GM19240 (cell line): ENCODE measurements around the gene SLC25A46.
A peak's percentile ranks its signal among the peaks of the same experiment; 100 is the strongest.
"Not testable (repeated sequence)": the region's sequence is repeated elsewhere in the genome, so short reads cannot be mapped to it uniquely, and the experiment has no call there.

Experiments
- DNase-seq: peaks from one replicate; pipeline ENCODE4 v3.0.0; 2011; ENCODE audit warnings: low spot score; ENCODE audit not compliant: insufficient read length

SLC25A46 gene

DNA sequence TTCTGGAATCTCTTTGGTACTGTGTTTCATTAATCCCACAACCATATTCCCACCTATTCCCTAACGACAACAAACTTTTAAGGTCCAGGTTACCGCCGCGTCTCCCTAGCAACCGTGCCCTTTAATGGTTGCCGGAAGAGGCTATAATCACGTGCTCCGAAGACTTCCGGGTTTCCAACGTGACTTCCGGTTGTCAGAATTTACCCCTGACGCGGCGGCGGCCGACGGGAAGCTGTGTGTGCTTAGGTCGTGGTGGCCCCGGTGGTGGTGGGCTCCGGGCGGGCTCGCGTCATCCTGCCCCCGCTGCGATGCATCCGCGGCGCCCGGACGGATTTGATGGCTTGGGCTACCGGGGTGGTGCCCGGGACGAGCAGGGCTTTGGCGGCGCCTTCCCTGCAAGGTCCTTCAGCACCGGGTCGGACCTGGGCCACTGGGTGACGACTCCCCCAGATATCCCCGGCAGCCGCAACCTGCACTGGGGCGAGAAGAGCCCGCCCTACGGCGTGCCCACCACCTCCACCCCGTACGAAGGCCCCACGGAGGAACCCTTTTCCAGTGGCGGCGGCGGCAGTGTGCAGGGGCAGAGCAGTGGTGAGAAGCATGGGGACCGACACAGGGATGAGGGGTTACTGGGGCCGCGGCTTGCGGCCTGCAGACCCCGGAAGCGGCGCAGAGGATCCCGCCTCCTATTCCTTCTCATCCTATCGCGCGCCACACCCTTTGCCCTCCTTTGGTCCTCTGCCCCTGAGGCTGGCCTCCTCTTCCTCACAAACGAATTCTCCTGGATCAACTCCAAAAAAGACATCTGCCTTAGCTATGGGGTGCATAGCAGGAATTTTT lies at the start of gene SLC25A46:
SLC25A46 (plus strand) TSS at position 196 of the 840 bp plus-strand sequence; CDS start at position 309, 113 bp downstream.
- peak; percentile 48 for DNase-seq

DNA sequence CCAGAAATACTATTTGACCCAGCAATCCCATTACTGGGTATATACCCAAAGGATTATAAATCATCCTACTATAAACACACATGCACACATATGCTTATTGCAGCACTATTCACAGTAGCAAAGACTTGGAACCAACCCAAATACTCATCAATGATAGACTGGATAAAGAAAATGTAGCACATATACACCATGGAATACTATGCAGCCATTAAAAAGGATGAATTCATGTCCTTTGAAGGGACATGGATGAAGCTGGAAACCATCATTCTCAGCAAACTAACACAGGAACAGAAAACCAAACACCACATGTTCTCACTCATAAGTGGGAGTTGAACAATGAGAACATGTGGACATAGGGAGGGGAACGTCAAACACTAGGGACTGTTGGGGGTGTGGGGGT lies 48.2 kb upstream of the SLC25A46 start:
- DNase-seq: not testable (repeated sequence)

DNA sequence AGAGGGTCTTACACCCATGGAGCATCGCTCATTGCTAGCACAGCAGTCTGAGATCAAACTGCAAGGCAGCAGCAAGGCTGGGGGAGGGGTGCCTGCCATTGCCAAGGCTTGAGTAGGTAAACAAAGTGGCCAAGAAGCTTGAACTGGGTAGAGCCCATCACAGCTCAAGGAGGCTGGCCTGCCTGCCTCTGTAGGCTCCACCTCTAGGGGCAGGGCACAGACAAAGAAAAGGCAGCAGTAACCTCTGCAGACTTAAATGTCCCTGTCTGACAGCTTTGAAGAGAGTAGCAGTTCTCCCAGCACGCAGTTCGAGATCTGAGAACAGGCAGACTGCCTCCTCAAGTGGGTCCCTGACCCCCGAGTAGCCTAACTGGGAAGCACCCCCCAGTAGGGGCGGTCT lies 46.1 kb upstream of the SLC25A46 start:
- not testable (repeated sequence) for DNase-seq

DNA sequence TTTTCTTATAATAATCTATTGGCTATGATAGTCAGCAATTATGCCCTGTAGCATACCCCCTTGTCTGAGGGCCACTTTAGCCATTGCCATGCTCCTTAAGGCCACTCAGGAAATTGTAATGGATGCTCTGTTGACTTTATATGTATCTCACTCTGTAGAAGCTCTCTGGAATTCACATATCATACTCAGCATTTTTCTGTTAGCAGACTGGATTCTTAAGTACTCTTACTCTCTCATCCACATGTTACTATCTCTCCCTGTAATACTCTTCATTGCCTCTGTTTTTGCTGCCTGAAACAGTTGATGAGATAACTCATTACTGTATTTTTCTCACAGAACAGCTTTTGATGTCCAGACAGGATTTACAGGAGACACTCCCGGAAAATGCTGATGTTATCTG lies 36.5 kb upstream of the SLC25A46 start:
- DNase-seq: no peak

DNA sequence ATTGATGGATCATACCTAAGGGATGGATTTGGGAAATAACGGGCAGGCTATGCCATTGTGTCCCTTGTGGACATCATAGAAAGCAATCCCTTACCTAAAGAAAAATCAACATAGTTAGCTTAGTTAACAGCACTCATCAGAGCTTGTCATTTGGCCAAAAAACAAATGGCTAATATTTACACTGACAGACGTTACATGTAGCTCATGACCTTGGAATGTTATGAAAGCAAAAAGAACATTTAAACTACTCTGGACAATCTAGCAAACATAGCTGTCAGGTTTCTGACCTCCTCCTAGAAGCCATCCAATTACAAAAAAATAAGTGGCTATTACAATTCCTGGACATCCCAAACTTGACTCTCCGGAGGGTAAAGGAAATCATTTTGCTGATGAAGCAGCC lies 36.1 kb upstream of the SLC25A46 start:
- no peak for DNase-seq

DNA sequence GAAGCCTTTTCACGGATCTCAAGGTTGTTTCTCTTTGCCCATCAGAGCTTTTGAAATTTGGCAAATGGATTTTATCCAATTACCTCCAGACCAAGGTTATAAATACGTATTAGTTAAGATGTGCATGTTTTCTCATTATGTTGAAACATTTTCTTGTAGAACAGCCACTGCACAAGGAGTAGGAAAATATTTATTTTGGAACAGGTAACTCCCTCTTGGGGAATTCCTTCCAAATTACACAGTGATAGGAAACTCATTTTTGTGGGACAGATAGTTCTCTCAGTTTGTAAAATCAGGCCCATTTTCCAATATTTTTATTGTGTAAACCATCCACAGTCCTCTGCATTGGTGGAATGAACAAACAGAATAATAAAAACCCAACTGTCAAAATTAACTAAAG lies 35.3 kb upstream of the SLC25A46 start:
- DNase-seq: no peak

DNA sequence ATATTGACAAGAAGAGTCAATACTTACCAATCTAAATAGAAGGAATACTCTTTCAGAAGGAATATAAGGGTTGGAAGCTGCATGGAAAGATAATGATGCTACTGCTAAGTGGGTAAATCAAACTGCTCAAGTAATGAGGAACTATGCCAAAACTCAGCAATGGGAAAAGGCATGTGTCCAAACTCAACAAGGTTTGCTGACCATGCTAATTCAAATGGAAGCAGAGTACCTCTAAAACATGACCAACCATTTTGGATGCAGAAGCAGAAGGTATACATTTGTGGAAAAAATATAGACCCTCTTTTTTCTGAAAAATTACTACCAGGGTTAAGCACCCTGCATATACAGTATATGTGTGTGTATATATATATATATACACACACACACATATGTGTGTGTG lies 33.5 kb upstream of the SLC25A46 start:
- no peak for DNase-seq

DNA sequence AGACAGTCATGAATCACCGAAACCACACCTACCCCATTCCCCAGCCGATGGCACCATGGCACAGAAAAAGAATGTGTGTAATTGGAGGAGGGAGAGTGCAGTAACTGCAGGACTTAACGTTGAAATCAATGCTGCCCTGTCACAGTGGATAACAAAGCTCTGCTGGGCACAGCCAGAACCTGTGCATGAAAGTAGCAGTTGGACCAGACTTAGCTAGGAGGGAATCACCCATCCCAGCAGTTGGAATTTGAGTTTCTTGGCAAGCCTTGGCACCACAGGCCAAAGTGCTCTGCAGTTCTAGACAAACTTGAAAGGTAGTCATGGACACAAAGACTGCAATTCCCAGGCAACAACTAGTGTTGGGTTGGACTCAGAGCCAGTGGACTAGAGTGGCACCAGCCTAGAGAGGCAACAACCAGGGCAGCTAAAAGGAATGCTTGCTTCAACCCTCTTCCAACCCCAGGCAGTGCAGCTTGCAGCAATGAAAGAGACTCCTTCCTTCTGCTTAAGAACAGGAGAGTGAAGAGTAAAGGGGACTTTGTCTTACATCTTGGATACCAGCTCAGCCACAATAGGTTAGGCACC lies 31.5 kb upstream of the SLC25A46 start:
- DNase-seq: no peak

DNA sequence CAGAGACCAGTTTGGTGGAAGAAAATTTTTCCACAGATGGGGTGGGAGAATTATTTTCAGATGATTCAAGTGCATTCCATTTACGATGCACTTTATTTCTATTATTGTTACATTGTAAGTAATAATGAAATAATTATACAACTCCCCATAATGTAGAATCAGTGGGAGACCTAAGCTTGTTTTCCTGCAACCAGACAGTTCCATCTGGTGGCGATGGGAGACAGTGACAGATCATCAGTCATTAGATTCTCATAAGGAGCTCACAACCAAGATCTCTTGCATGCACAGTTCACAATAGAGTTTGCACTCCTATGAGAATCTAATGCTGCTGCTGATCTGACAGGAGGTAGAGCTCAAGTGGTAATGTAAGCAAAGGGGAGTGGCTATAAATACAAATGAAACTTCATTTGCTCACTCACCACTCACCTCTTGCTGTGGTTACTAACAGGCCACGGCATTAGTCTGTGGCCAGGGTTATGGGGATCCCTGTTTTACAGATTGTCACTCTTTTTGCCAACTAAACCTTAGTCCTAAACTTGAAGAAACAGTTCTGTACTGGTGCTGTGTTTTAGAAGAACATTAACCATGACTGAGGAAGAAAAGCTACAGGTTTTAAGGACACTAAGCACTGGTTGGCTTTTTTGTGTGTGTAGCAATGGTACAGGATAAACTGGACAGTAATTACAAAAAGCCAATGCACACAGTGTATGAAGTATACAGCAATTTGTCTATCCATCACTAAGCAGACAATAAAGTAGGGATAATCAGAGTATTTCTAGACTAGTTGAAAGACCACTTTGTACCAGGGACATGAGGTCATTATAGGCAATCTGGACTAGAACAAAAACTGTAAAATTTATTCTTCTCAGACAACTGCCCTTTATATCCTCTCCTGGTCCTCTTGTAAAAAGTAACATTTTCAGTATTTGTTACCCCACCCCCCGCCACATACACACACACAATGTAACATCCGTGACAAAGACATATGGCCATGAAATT lies 22.3 kb upstream of the SLC25A46 start:
- DNase-seq: no peak

DNA sequence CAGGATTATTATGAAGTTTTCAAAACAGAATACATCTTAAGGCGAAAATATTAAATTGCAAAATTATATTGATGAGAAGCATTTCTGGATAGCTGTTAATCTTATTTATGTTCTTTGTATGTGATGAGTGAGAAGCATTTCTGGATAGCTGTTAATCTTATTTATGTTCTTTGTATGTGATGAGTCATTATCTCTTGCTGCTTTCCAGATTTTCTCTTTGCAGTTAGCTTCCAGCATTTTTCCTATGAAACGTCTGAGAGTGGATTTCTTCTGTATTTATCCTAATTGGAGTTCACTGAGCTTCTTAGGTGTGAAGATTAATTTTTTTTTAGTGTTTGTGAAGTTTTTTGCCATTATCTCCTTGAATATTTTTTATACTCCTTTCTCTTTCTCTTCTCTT lies 20.5 kb upstream of the SLC25A46 start:
- no peak for DNase-seq

DNA sequence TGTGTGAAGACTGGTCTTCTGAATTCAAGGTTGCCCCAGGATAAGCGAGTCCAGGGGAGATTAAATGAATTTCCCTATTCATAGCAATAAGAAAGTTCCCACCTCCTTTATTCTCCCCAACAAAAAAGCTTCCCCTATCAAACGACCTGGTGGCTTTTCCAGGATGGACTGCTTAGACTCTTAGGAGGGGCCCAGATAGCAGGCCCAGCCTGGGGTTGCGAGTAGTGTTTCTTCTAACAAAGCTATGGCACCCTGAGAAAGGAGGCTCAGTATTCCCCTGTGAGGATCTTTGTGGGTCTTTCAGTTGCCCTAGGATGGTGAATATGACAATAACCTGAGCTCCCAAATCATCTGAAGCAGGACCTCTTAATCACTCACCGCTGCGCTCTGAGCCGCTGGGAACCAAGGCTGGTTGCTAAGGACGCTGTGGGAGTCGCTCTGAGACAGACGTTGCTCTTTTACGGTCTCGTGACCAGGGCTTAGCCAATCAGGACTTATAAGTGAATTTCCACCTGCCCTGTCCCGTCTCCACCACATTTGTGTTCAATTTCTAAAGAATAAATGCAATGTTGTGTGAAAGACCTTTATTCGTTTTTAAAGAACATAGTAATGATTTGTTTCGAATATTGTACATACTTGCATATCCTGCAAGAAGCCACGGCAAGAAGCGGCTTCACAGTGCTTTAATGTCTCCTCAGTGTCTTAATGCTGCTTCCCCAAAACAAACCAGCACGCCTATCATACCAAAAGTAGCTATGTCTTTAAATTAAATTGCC lies 12.4 kb upstream of the SLC25A46 start, which contains the start of gene TMEM232:
TMEM232 (minus strand) TSS at position 423 of the 776 bp plus-strand sequence. CDS start 59,319 bp downstream, outside the sequence.
- peak; percentile 41 for DNase-seq

DNA sequence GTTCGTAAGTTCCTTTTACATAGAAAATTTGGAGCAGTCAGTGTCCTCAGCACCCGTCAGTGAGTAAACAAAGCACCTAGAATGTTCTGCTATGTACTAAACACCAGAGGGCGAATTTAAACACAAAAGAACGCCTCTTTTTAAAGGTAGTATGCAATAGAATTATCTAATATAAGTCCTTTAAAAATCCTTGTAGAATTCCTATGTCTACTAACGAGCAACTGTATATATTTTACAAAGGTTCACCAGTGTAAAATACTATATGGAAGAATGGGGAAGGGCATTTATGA lies 11.8 kb upstream of the SLC25A46 start:
- DNase-seq: no peak

DNA sequence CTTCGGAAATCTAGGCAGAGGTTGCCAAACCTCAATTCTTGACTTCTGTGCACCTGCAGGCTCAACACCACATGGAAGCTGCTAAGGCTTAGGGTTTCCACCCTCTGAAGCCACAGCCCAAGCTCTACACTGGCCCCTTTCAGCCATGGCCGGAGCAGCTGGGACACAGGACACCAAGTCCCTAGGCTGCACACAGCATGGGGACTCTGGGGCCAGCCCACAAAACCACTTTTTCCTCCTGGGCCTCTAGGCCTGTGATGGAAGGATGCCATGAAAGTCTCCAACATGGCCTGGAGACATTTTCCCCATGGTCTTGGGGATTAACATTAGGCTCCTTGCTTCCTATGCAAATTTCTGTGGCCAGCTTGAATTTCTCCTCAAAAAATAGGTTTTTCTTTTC lies 7.3 kb upstream of the SLC25A46 start:
- not testable (repeated sequence) for DNase-seq

DNA sequence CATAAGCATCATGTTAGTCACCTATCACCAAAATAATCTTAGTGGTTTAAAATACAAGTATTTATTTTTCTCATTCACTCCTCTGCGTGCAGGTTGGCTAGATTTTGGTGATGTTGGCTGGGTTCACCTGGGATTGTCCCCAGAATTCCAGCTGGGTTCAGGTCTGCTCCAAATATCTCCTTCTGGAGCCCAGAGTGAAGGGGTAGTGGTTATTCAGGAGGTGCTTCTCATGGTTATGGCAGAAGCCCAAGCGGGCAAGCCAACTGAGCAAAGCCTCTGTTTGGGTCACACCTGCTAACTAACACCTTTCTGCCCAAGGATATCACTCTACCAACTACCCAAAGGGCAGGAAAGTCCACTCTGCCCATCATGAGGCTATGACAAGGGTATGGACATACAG lies 4.7 kb upstream of the SLC25A46 start:
- no peak for DNase-seq

DNA sequence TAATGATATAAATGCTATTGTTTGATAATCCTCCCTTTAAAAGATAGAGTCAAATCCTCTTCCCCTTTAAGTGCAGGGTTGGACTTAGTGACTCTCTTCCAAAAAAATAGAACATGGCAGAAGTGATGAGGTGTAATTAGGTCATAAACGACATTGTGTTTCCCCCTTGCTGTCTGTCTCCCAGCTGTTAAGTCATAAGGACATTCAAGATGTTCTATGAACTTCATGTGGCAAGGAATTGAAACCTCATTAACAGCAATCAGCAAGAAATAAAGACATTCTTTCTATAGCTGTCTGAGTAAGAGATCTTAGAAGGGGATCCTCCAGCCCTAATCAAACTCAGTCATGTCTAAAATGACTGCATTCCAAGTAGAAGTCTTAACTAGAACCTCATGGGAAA lies 3.3 kb upstream of the SLC25A46 start:
- DNase-seq: no peak

DNA sequence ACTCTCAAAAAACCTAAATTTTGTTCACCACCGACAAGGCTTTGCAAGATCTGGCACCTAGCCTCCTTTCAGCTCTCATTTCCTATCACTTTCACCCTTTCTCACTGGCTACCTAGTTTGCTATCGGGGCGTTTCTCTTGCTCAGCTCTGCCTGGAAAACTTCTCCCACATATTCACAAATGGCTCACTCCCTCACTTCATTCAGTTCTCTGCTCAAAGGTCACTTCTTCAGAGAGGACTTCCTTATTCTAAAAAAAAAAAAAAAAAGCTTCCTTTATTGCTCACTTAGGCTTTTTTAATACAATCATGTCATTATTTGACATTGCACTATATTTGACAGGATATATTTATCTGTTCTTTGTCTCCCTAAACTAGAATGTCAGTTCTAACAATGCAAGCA lies 2.1 kb upstream of the SLC25A46 start:
- no peak for DNase-seq

DNA sequence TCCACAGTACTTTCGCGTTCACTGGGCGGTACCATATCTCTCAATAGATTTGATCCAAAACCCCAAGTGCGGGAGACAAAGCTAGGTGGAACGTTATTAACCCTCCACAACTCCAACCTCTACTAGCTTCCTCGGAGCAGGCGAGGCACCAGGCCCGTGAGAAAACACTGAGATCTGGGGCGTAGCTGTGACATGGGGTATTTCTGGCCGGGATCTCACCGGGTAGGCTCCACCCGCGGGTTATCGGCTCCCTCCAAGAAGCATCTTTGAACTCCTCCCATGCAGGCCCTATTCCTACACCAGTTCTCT lies 350 bp upstream of the SLC25A46 start:
- DNase-seq: peak; percentile 29

DNA sequence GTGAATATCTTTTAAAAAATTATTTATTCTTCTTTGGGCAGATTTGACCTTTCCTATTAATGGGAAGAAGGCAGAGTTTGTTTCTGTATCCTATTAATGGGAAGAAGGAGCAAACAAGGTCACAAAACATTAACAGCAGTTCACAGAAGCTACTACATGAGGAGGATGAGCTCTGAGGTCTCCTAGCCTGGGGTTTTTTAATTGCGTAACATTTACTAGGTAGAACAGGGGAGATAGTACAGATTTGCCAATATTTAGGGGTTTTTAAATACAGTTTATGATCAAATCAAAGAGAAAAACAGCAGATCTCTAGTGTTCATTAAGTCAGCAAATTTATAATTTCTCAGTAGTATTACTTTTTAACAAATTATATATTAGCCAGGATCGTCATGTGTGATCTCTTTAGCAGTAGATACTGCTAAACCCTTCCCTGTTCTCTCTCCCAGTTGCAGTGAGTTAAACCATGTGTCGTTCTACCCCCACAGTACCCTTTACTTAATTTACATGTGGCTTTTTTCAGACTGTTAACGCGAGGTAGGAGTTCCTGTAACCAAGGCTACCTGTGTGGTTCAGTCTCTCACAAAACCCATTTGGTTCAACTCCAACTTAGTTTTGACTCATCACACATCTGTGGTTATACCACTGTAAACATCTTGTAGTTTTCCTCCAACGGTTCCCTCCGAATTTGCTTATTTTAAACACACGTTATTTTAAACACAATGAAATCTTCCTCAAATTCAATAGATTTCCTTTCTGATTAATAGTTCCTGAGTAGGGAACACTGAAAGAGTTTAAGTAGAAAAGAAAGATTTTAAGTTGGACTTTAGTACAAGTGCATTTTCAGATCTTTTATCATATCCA lies 13.3 kb downstream of the SLC25A46 start:
- DNase-seq: peak; percentile 22

DNA sequence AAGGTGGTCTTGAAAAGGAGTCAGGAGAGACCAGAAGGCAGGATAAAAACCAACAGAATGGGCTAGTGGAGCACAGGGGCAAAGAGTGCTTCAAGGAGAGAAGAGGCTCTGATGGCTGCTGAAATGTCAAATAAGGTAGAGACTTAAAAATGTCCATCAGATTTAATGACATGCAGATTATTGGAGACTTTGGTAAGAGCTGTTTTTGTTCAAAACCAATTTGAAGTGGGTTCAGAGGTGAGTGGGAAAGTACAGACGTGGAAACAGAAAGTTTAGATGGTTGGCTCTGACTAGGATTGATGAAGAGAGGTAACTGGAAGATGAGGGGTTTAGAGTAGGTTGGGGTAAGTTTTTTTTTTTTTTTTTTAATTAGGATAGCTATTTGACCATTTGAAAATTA lies 14.1 kb downstream of the SLC25A46 start:
- no peak for DNase-seq

DNA sequence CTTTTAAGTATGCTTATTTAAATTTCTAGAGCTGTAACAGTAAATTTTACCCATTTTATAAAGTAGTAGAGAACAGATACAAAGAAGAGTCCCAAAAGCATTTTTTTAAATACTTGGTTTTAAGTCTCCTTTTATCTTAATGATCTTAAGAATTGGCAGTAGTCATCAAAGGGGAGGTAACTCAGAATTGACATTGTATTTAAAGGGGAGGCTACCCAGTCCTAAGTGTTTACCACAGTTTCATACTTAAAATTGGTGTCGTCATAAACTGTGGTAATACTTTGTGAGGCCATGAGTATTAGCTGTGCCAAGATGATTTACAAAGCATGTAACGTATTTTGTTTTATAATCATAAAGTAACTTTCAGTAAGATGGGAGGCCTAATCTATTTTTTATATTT lies 14.8 kb downstream of the SLC25A46 start:
- no peak for DNase-seq
